Activated naive CD4-positive, alpha-beta T cell treated with anti-CD3 and anti-CD28 coated beads, Interleukin-2, amount 50 U/mL, for 24 hours (primary cell): ENCODE results near the gene SMAP1.

ENCODE experiments used
- H3K27ac Mint-ChIP-seq: one replicate; pipeline ENCODE4 v1.8.0; 2021; ENCODE audit warnings: mild to moderate bottlenecking, mixed read lengths
- H3K27me3 Mint-ChIP-seq: one replicate; pipeline ENCODE4 v1.8.0; 2021; ENCODE audit warnings: mixed read lengths
- H3K36me3 Mint-ChIP-seq: one replicate; pipeline ENCODE4 v1.8.0; 2021; ENCODE audit warnings: mixed read lengths
- H3K4me1 Mint-ChIP-seq: one replicate; pipeline ENCODE4 v1.8.0; 2021; ENCODE audit warnings: mixed read lengths
- H3K4me3 Mint-ChIP-seq: one replicate; pipeline ENCODE4 v1.8.0; 2021; ENCODE audit warnings: mild to moderate bottlenecking, mixed read lengths
- H3K9me3 Mint-ChIP-seq: one replicate; pipeline ENCODE4 v1.8.0; 2021; ENCODE audit warnings: mixed read lengths

The SMAP1 gene

DNA sequence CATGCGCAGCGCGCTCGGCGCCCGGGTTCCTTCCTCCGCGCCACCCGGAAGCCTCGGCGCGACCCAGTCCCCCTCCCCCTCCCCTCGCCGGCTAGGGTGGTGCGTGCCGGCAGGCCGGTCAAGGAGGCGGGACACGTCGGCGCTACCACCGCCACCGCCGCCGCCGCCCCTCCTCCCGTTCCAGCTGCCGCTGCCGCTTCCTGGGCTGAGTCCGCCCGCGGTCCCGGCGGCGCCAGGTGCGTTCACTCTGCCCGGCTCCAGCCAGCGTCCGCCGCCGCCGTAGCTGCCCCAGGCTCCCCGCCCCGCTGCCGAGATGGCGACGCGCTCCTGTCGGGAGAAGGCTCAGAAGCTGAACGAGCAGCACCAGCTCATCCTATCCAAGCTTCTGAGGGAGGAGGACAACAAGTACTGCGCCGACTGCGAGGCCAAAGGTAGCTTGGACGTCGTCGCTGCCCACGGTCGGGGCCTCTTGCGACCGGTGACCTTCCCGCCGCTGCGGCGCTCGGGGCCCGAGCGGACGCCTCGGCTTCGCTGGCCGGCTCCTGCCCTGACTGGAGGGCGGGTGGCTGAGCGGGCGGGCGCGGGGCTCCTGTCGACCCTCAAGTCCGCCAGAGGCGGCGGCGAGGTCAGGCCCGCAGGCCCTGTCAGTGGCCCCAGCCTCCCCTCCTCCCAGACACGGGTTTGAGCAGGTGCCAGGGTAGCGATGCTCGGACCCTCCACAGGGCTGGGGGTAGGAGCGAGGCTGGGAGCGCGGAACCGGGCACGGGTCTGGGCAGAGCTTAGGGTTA lies at the start of gene SMAP1:
Gene SMAP1, plus strand, starts transcription at position 173 of the 788 bp plus-strand sequence. Its CDS starts 141 bp downstream, at position 314.
- H3K27ac Mint-ChIP-seq: peak within 1 kb of the TSS; percentile 95
- H3K4me3 Mint-ChIP-seq: peak within 1 kb of the TSS; percentile 92

DNA sequence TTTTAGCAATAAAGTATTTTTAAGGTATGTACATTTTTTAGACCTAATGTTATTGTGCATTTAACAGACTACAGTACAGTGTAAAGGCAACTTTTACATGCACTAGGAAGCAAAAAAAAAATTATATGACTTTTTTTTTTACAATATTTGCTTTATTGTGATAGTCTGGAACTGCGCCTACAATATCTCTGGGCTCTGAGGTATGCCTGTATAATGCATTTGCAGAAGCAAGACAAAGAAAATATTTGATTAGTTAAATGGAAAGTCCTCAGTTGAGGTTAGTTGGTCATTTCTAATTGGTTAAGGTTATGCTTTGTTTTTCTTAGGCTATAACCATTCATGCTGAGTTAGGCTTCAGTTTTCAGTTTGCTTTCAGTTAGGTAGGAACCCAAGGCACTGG lies 46.9 kb upstream of the SMAP1 start:
- H3K27ac Mint-ChIP-seq: no peak overlapping the region
- no peak overlapping the region for H3K4me3 Mint-ChIP-seq

More for the DNA sequence above, at the start of gene SMAP1:
- H3K36me3 Mint-ChIP-seq: peaks cover 1% of the 10 kb centered on the region
- H3K4me1 Mint-ChIP-seq: peaks cover 59% of the 10 kb centered on the region
- no peaks in the 10 kb centered on the region for H3K9me3 Mint-ChIP-seq
- H3K27me3 Mint-ChIP-seq: no peaks in the 10 kb centered on the region

DNA sequence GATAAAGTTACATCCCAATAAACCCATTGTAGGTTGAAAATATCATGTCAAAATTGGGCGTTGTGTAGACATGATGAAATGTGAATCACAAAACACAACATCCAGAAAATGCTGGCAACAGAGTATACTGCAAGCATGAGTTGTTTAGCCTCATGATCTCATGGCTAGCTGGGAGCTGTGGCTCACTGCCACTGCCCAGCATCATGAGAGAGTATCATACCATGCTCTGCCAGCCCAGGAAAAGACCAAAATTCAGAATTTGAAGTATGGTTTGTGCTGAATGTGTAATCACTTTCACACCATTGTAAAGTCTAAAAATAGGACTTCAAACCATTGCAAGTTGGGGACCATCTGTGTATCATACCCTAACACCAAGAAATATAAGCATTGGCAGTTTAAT lies 45.2 kb upstream of the SMAP1 start:
- H3K4me1 Mint-ChIP-seq: no peaks in the 10 kb centered on the region
- H3K27ac Mint-ChIP-seq: no peak overlapping the region
- H3K27me3 Mint-ChIP-seq: no peaks in the 10 kb centered on the region
- H3K9me3 Mint-ChIP-seq: no peaks in the 10 kb centered on the region
- H3K36me3 Mint-ChIP-seq: no peaks in the 10 kb centered on the region
- H3K4me3 Mint-ChIP-seq: no peak overlapping the region

More for the DNA sequence above, 46.9 kb upstream of the SMAP1 start:
- Mint-ChIP-seq H3K9me3 (no peaks in the 10 kb centered on the region), H3K27me3 (no peaks in the 10 kb centered on the region), H3K4me1 (no peaks in the 10 kb centered on the region), H3K36me3 (no peaks in the 10 kb centered on the region)

DNA sequence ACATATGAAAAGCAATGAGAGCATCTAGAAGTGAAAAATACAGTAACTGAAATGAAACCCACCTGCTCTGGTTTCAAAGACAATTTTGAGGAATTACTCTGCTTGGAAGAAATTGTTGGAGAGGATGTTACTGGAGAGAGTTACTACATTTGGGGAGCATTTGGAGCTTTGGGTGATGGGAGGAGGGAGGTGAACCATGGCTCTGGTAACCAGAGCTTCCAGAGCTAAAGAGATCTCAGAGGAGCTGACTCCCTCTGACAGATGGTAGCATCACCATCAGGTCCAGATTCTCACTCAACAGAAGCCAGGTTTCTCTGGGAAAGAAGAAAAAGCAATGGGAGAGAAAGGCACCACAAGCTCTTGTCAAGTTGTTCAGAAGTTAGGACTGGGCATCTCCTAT lies 42.2 kb upstream of the SMAP1 start:
- Mint-ChIP-seq H3K4me3 (no peak overlapping the region), H3K9me3 (no peaks in the 10 kb centered on the region)

DNA sequence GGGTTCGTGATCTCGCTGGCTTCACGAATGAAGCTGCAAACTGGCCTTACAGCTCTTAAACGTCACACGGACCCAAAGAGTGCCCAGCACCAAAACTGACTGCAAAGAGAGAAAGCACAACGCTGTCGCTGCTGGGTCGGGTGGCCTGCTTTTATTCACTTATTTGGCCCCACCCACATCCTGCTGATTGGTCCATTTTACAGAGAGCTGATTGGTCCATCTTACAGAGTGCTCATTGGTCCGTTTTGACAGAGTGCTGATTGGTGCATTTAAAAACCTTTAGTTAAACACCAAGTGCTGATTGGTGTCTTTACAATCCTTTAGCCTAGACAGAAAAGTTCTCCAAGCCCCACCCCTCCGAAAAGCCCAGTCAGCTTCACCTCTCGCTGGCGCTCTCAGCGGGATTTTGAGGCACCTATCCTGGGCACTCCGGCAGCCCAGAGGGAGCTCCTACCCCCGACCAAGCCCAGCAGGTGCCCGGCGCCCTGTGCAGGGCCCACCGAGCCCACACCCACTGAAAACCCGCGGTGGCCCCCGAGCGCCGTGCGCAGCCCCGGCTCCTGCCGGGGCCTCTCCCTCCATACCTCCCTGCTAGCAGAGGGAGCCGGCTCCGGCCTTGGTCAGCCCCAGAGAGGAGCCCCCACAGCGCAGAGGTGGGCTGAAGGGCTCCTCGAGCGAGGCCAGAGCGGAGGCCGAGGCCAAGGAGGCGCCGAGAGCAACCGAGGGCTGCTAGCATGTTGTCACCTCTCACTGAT lies 40.0 kb upstream of the SMAP1 start:
- H3K27me3 Mint-ChIP-seq: no peaks in the 10 kb centered on the region
- H3K36me3 Mint-ChIP-seq: no peaks in the 10 kb centered on the region
- no peaks in the 10 kb centered on the region for H3K4me1 Mint-ChIP-seq
- no peak overlapping the region for H3K4me3 Mint-ChIP-seq
- H3K27ac Mint-ChIP-seq: no peak overlapping the region
- no peaks in the 10 kb centered on the region for H3K9me3 Mint-ChIP-seq

More for the DNA sequence above, 42.2 kb upstream of the SMAP1 start:
- H3K27ac Mint-ChIP-seq: no peak overlapping the region
- H3K27me3 Mint-ChIP-seq: no peaks in the 10 kb centered on the region
- no peaks in the 10 kb centered on the region for H3K4me1 Mint-ChIP-seq
- H3K36me3 Mint-ChIP-seq: no peaks in the 10 kb centered on the region

DNA sequence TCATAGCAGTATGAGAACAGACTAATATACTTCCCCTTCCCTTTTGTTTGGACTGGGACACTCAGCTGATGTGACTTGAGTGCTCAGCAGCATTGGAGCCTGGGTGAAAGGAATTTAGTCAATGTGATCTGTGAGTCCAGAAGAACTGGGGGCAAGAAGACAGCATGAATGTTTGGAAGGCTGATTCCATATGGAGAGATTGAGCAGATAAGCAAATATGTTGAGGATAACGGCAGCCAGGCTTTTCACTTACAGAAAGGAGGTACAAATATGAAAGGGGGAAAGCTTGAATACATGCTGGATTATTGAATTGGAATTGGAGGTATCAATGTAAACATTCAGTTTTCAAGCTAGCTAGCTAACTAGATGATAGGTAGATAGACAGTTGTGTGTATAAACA lies 37.8 kb upstream of the SMAP1 start:
- H3K4me3 Mint-ChIP-seq: no peak overlapping the region
- no peaks in the 10 kb centered on the region for H3K36me3 Mint-ChIP-seq
- H3K27ac Mint-ChIP-seq: no peak overlapping the region
- no peaks in the 10 kb centered on the region for H3K4me1 Mint-ChIP-seq
- no peaks in the 10 kb centered on the region for H3K9me3 Mint-ChIP-seq
- H3K27me3 Mint-ChIP-seq: no peaks in the 10 kb centered on the region

DNA sequence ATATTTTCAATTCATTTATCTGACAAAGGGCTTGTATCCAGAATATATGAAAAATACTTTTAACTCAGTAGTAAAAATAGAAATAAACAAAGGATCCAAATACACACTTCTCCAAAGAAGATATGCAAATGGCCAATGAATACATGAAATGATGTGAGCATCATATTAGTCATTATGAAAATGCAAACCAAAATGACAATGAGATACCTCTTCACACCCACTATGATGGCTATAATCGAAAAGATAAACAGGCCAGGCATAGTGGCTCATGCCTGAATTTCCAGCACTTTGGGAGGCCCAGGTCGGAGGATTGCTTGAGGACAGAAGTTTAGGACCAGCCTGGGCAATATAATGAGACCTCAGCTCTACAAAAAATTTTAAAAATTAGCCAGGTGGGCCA lies 33.8 kb upstream of the SMAP1 start:
- H3K9me3 Mint-ChIP-seq: no peaks in the 10 kb centered on the region
- H3K27ac Mint-ChIP-seq: no peak overlapping the region
- no peak overlapping the region for H3K4me3 Mint-ChIP-seq
- H3K4me1 Mint-ChIP-seq: no peaks in the 10 kb centered on the region
- no peaks in the 10 kb centered on the region for H3K27me3 Mint-ChIP-seq
- no peaks in the 10 kb centered on the region for H3K36me3 Mint-ChIP-seq

DNA sequence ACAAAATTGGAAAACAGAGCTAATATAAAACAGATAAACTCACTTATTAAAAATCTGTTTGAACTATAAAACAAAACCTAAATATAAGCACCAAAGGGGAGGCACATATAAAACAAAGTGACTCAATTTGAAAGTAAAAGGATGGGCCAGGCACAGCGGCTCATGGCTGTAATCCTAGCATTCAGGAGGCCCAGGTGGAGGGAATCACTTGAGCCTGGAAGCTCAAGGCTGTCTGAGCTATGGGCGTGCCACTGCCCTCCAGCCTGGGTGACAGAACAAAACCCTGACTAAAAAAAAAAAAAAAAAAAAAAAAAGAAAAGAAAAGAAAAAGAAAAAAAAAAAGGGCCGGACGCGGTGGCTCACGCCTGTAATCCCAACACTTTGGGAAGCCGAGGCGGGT lies 31.1 kb upstream of the SMAP1 start:
- H3K27me3 Mint-ChIP-seq: no peaks in the 10 kb centered on the region
- no peaks in the 10 kb centered on the region for H3K4me1 Mint-ChIP-seq
- H3K36me3 Mint-ChIP-seq: no peaks in the 10 kb centered on the region
- H3K9me3 Mint-ChIP-seq: no peaks in the 10 kb centered on the region
- no peak overlapping the region for H3K4me3 Mint-ChIP-seq
- H3K27ac Mint-ChIP-seq: no peak overlapping the region

DNA sequence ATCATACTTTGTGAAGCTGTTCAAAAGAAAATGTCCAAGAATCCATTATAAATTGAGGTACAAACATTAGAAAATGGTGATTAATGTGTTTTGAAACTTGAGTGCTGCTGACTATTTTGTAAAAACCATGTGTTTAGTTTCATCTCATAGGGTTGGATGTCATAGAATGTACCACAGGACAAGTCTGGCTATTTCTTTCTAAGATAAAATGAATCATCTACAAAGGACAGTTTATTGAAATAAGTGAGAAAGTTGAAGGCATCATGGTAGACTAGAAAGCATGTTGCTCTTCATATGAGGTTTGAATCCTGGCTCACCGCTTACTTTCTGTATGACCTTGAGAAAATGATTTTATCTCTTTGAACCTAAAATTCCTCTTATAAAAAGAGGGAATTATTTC lies 29.2 kb upstream of the SMAP1 start:
- Mint-ChIP-seq H3K4me1 (no peaks in the 10 kb centered on the region), H3K27me3 (no peaks in the 10 kb centered on the region), H3K4me3 (no peak overlapping the region), H3K27ac (no peak overlapping the region), H3K36me3 (no peaks in the 10 kb centered on the region), H3K9me3 (no peaks in the 10 kb centered on the region)

DNA sequence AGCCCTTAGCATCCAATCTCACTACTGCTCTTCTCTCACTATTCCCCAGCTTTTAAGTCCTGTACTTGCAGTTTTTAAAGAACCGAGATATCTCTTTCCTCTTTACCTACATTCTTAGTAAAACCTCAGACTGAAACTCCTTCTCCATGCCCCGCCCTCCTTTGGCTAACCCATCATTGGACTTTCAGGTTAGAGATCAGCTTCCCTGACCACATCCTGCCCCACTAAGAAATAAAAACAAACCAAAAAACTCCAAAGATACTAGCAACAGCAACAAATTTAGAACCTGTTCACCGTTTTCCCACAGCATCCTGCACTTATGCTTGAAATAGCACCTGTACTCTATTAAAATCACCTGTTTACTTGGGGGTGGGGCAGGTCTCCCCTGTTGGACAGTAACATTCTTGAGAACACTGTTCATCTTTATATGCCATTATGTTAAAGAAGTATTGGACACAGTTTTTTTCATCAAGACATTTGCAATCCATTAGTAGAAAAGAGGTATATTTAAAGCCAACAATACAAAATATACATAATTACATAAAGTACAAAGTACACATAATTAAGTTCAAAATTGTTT lies 16.3 kb upstream of the SMAP1 start:
- Mint-ChIP-seq H3K4me1 (peaks cover 30% of the 10 kb centered on the region), H3K4me3 (peak overlapping the region; percentile 34), H3K27me3 (no peaks in the 10 kb centered on the region), H3K9me3 (no peaks in the 10 kb centered on the region), H3K27ac (peak overlapping the region; percentile 76), H3K36me3 (peaks cover 2% of the 10 kb centered on the region)

DNA sequence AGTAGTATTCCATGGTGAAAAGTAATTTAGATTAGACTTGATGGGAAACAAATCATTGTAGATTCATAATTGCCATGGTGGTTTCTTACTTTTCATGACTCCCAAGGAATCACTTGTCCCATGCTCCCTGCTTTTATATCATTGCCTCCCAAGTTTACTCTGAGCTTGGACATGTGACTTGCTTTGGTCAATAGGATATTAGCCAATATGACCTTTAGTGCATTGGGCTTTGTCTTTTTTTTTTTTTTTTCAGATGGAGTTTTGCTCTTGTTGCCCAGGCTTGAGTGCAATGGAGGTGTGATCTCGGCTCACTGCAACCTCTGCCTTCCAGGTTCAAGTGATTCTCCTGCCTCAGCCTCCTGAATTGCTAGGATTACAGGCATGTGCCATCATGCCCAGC lies 15.5 kb upstream of the SMAP1 start:
- Mint-ChIP-seq H3K4me1 (peaks cover 30% of the 10 kb centered on the region), H3K4me3 (no peak overlapping the region), H3K9me3 (no peaks in the 10 kb centered on the region), H3K36me3 (peaks cover 2% of the 10 kb centered on the region), H3K27ac (no peak overlapping the region), H3K27me3 (no peaks in the 10 kb centered on the region)

DNA sequence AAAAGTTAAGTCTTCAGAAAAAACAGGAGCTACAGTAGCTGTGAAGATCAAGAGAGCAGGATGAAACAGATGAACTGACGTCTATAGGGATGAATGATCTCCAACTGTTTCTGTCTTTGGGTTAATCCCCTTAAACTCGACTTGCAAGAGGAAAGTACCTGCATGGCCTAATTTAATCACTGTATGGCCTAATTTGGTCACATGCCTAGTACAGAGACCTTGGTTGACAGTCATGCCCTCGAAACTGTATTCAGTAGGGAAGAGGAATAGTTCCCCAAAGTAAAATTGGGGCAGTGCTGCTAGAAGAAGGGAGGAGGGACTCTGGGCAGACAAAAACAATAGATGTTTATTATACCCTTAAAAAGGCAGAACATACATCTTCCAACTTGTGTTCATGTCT lies 10.0 kb upstream of the SMAP1 start:
- H3K36me3 Mint-ChIP-seq: peaks cover 2% of the 10 kb centered on the region

DNA sequence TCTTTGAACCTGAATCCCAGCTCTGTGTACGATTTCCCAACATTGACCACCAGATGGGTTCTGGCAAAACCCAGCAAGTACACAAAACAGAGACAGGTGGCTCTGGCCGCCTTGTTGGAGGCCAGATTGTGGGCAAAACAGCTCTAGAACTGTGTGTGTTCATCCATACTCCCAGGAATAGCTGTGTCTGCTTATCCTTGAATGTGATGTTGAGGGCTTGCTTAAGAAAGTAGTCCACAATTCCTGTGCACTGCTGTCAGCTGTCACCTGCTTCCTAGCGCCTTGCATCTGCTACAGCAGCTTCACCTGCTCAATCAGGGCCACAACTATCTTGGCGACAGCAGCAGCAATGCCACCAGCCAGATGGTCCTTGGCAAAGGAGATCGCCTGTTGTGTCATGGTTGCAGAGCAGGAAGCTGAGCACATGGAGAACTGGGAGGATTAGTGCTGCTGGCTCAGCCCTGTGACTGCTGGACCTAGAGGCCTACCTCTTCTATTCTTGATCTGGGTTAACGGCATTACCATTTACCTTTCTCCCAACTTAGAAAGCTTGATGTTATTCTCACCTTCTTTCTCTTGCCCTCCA lies 3.7 kb upstream of the SMAP1 start:
- Mint-ChIP-seq H3K4me1 (peaks cover 19% of the 10 kb centered on the region), H3K27me3 (no peaks in the 10 kb centered on the region), H3K9me3 (no peaks in the 10 kb centered on the region), H3K27ac (no peak overlapping the region), H3K4me3 (no peak overlapping the region), H3K36me3 (no peaks in the 10 kb centered on the region)

More for the DNA sequence above, 10.0 kb upstream of the SMAP1 start:
- H3K4me1 Mint-ChIP-seq: no peaks in the 10 kb centered on the region
- H3K27ac Mint-ChIP-seq: no peak overlapping the region
- no peaks in the 10 kb centered on the region for H3K27me3 Mint-ChIP-seq
- no peak overlapping the region for H3K4me3 Mint-ChIP-seq
- H3K9me3 Mint-ChIP-seq: no peaks in the 10 kb centered on the region

DNA sequence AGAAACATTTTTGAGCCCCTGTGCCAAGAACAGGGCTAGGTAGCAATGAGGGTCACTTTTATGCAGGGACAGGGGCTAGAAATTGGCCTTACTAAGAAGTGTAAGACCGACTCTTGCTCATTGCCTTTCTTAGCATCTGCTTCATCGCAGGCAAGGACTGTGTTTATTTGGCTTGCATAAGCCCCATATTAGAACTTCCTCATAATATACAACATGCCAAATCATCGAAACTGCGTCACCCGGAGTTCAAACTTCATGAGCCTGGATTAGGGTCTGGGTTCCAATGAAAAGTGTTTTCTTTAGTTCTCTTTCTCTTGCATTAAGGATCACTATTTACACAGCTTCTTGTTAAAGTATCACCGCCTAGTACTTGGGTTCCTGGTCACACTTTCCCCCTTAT lies 977 bp upstream of the SMAP1 start:
- Mint-ChIP-seq H3K27me3 (no peaks in the 10 kb centered on the region), H3K4me1 (peaks cover 47% of the 10 kb centered on the region), H3K27ac (peak overlapping the region; percentile 95), H3K4me3 (peak overlapping the region; percentile 92), H3K9me3 (no peaks in the 10 kb centered on the region), H3K36me3 (peaks cover 1% of the 10 kb centered on the region)

DNA sequence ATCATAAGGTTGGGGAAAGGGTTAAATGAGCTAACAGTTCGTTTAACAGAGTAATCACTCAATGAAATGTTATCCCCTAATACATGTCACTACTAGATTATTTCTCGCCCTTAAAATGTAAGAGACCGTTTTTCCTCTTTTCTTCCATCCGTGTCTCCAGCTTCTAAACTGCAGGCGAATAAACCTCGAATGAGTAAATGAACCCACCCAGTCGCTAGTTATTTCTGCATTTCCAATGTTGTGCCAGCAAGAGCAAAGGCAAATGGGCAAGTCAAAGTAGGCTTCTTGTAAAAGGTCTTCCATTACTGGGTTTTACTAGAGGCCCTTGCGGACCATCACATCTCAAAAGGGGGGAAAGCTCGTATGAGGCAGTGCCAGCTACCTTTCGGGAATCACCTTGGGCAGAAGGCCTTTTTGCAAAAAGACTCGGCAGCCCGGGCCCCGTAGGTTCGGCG lies 400 bp upstream of the SMAP1 start:
- Mint-ChIP-seq H3K9me3 (no peaks in the 10 kb centered on the region), H3K36me3 (peaks cover 1% of the 10 kb centered on the region), H3K4me3 (peak overlapping the region; percentile 92), H3K4me1 (peaks cover 52% of the 10 kb centered on the region), H3K27me3 (no peaks in the 10 kb centered on the region), H3K27ac (peak overlapping the region; percentile 95)

DNA sequence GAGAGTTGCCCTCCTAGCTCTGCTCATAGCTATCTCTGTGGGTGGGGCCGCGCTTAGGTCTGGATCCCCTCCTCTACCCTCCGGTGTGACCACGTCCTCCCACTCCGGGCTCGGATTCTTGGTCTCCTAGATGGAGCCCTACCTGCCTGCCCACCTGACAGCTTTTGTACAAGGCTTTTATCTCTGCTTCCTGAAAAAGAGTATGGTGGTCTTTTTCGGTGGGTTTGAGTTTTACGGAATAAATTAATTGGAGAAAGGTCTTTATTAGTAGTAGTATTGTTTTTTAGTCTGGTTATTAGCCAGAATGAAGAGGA lies 773 bp downstream of the SMAP1 start:
- peaks cover 64% of the 10 kb centered on the region for H3K4me1 Mint-ChIP-seq
- H3K36me3 Mint-ChIP-seq: peaks cover 1% of the 10 kb centered on the region
- H3K9me3 Mint-ChIP-seq: no peaks in the 10 kb centered on the region
- H3K27me3 Mint-ChIP-seq: no peaks in the 10 kb centered on the region
- peak overlapping the region; percentile 65 for H3K27ac Mint-ChIP-seq
- peak overlapping the region; percentile 91 for H3K4me3 Mint-ChIP-seq
